ENCODE measurements around the gene KSR2.
"Not testable (repeated sequence)": the region's sequence is repeated elsewhere in the genome, so short reads cannot be mapped to it uniquely, and the experiment has no call there.

Gene KSR2

GRCh38 chr12:117809509-117809908 lies 159.3 kb downstream of the KSR2 start:
- no peak for DNase-seq

- DNase-seq: no peak
These were observed 160.8 kb downstream of the KSR2 start for GRCh38 chr12:117807946-117808345.

GRCh38 chr12:117807355-117807754 lies 161.4 kb downstream of the KSR2 start:
- DNase-seq: no peak

- DNase-seq: no peak
These were observed 162.9 kb downstream of the KSR2 start for GRCh38 chr12:117805865-117806264.

GRCh38 chr12:117803001-117803400 lies 165.8 kb downstream of the KSR2 start:
- DNase-seq: no peak

- DNase-seq: not testable (repeated sequence)
These were observed 168.1 kb downstream of the KSR2 start for GRCh38 chr12:117800711-117801110.

GRCh38 chr12:117797202-117797601 lies 171.6 kb downstream of the KSR2 start:
- DNase-seq: no peak

- no peak for DNase-seq
These were observed 175.8 kb downstream of the KSR2 start for GRCh38 chr12:117792877-117793424.

- no peak for DNase-seq
These were observed 176.3 kb downstream of the KSR2 start for GRCh38 chr12:117792471-117792870.

- no peak for DNase-seq
These were observed 177.8 kb downstream of the KSR2 start for GRCh38 chr12:117790948-117791347.

GRCh38 chr12:117790198-117790597 lies 178.6 kb downstream of the KSR2 start:
- no peak for DNase-seq

GRCh38 chr12:117789195-117789912 lies 179.4 kb downstream of the KSR2 start:
- DNase-seq: no peak

GRCh38 chr12:117778656-117779055 lies 190.1 kb downstream of the KSR2 start:
- DNase-seq: no peak

GRCh38 chr12:117774941-117775775 lies 193.6 kb downstream of the KSR2 start:
- DNase-seq: peak; percentile 10

- no peak for DNase-seq
These were observed 199.9 kb downstream of the KSR2 start for GRCh38 chr12:117768860-117769259.

GRCh38 chr12:117766008-117766407 lies 202.8 kb downstream of the KSR2 start:
- no peak for DNase-seq

- DNase-seq: no peak
These were observed 206.6 kb downstream of the KSR2 start for GRCh38 chr12:117762143-117762542.

GRCh38 chr12:117761528-117762100 lies 207.2 kb downstream of the KSR2 start:
- DNase-seq: no peak

GRCh38 chr12:117760990-117761389 lies 207.8 kb downstream of the KSR2 start:
- DNase-seq: no peak

- no peak for DNase-seq
These were observed 218.1 kb downstream of the KSR2 start for GRCh38 chr12:117750657-117751056.

GRCh38 chr12:117749431-117749830 lies 219.4 kb downstream of the KSR2 start:
- no peak for DNase-seq

- DNase-seq: not testable (repeated sequence)
These were observed 222.4 kb downstream of the KSR2 start for GRCh38 chr12:117746358-117746757.

- DNase-seq: no peak
These were observed 224.4 kb downstream of the KSR2 start for GRCh38 chr12:117744418-117744817.

- no peak for DNase-seq
These were observed 225.0 kb downstream of the KSR2 start for GRCh38 chr12:117743761-117744160.

Measured in activated CD4-positive, alpha-beta T cell treated with anti-CD3 and anti-CD28 coated beads, Interleukin-2, amount 50 U/mL, for 16 hours (primary cell).